IMR-90 (cell line): ENCODE measurements around the gene TWIST1.
A peak's percentile ranks its signal among the peaks of the same experiment; 100 is the strongest.

Experiments used
- BHLHE40 ChIP-seq: fragments of 150-350 bp; IDR thresholded peaks from 2 replicates; pipeline ENCODE4 v1.6.1; 2016; ENCODE audit warnings: mild to moderate bottlenecking, low read depth, low read length
- CEBPB ChIP-seq: IDR thresholded peaks from 2 replicates; pipeline ENCODE4 v1.6.1; 2012; ENCODE audit warnings: low read depth, low read length, improper control_type of control experiment
- CHD1 ChIP-seq: IDR thresholded peaks from 2 replicates; pipeline ENCODE4 v1.6.1; 2012; ENCODE audit warnings: low read depth, low read length, improper control_type of control experiment
- CTCF ChIP-seq: conservative IDR thresholded peaks from 2 replicates; pipeline ENCODE4 v1.5.1; 2012; ENCODE audit warnings: mild to moderate bottlenecking, low read depth, low read length, improper control_type of control experiment
- ELK1 ChIP-seq: fragments of 150-350 bp; IDR thresholded peaks from 2 replicates; pipeline ENCODE4 v1.6.1; 2016; ENCODE audit warnings: low read depth, mild to moderate bottlenecking, low read length, moderate library complexity, borderline replicate concordance
- FOS ChIP-seq: fragments of 150-350 bp; IDR thresholded peaks from 2 replicates; pipeline ENCODE4 v1.6.1; 2016; ENCODE audit warnings: low read depth, low read length
- MAFK ChIP-seq: IDR thresholded peaks from 2 replicates; pipeline ENCODE4 v1.6.1; 2012; ENCODE audit warnings: low read depth, low read length, improper control_type of control experiment
- MAZ ChIP-seq: IDR thresholded peaks from 2 replicates; pipeline ENCODE4 v1.6.1; 2012; ENCODE audit warnings: low read depth, mild to moderate bottlenecking, low read length, improper control_type of control experiment, moderate library complexity, borderline replicate concordance
- POLR2A ChIP-seq: IDR thresholded peaks from 2 replicates; pipeline ENCODE4 v1.6.1; 2012; ENCODE audit warnings: mild to moderate bottlenecking, low read depth, low read length
- RAD21 ChIP-seq: IDR thresholded peaks from 2 replicates; pipeline ENCODE4 v1.6.1; 2012; ENCODE audit warnings: low read length, improper control_type of control experiment
- RCOR1 ChIP-seq: IDR thresholded peaks from 2 replicates; pipeline ENCODE4 v1.6.1; 2012; ENCODE audit warnings: mild to moderate bottlenecking, low read length, improper control_type of control experiment; ENCODE audit not compliant: insufficient replicate concordance
- RFX5 ChIP-seq: IDR thresholded peaks from 2 replicates; pipeline ENCODE4 v1.8.0; 2012; ENCODE audit warnings: low read depth, mild to moderate bottlenecking, low read length, moderate library complexity
- SMC3 ChIP-seq: fragments of 150-350 bp; IDR thresholded peaks from 2 replicates; pipeline ENCODE4 v1.6.1; 2016; ENCODE audit warnings: low read depth, mild to moderate bottlenecking, antibody characterized with exemption, low read length, moderate library complexity
- USF2 ChIP-seq: fragments of 150-350 bp; IDR thresholded peaks from 2 replicates; pipeline ENCODE4 v1.6.1; 2017; ENCODE audit warnings: mild to moderate bottlenecking, antibody characterized with exemption, low read length, low read depth

- no peak for TF ChIP-seq CTCF
- TF ChIP-seq RCOR1 = no peak
- no peak for TF ChIP-seq RAD21
- TF ChIP-seq POLR2A = no peak
- TF ChIP-seq BHLHE40 = peak; percentile 26; the same call in 1 of the 2 replicates
- TF ChIP-seq SMC3 = no peak
- no peak; the same call in 1 of the 2 replicates for TF ChIP-seq MAZ
- no peak for TF ChIP-seq MAFK
- no peak for TF ChIP-seq RFX5
- TF ChIP-seq ELK1 = no peak
- no peak for TF ChIP-seq FOS
- TF ChIP-seq CEBPB = no peak
- no peak for TF ChIP-seq CHD1
- TF ChIP-seq USF2 = no peak
Observed at GRCh38 chr7:19116121-19117090, 1.0 kb downstream of the TWIST1 start.
